PC-3 (cell line): Measurements from ENCODE around the gene SST.

Experiments
- CTCF ChIP-seq: fragments of 300-600 bp; sonication (generic); conservative IDR thresholded peaks from 2 replicates; pipeline ENCODE4 v1.5.1; 2017; ENCODE audit warnings: antibody characterized with exemption, low read depth, mild to moderate bottlenecking, low read length
- EZH2phosphoT487 ChIP-seq: fragments of 300-600 bp; sonication (generic); IDR thresholded peaks from 2 replicates; pipeline ENCODE4 v1.6.1; 2018; ENCODE audit warnings: mild to moderate bottlenecking, antibody characterized with exemption, low read length, borderline replicate concordance

- no peak for TF ChIP-seq CTCF
- TF ChIP-seq EZH2phosphoT487 = no peak
Measured at GRCh38 chr3:187706971-187707370, 36.8 kb upstream of the SST start.
